ES-I3 (cell line): ENCODE data around the gene BRI3BP.
"Not testable (repeated sequence)": the region's sequence is repeated elsewhere in the genome, so short reads cannot be mapped to it uniquely, and the experiment has no call there.

Experiments used
- H3K36me3 ChIP-seq: 2 replicates; pipeline ENCODE4 v1.6.1; 2013; ENCODE audit warnings: mild to moderate bottlenecking, low read length, control low read depth, moderate library complexity; ENCODE audit not compliant: insufficient read depth
- H3K4me1 ChIP-seq: 2 replicates; pipeline ENCODE4 v1.6.1; 2013; ENCODE audit warnings: mild to moderate bottlenecking, control low read depth, low read length; ENCODE audit not compliant: insufficient read depth
- H3K9ac ChIP-seq: 2 replicates; pipeline ENCODE4 v1.6.1; 2013; ENCODE audit warnings: low read depth, mild to moderate bottlenecking, low read length, moderate library complexity
- H3K9me3 ChIP-seq: 2 replicates; pipeline ENCODE4 v1.6.1; 2013; ENCODE audit warnings: mild to moderate bottlenecking, low read length, moderate library complexity; ENCODE audit not compliant: control insufficient read depth, insufficient read depth

The BRI3BP gene

DNA sequence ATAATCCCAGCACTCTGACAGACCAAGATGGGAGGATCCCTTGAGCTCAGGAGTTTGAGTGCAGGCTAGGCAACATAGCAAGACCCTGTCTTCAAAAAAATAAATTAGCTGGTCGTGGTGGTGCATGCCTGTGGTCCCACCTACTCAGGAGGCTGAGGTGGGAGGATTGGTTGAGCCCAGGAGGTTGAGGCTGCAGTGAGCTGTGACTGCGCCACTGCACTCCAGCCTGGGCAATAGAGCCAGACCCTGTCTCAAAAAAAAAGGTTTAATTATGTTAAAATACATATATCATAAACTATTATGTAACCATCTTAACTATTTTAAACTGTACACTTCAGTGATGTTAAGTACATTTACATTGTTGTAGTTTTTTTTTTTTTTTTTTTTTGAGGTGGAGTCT lies 80.8 kb downstream of the BRI3BP start:
- H3K36me3 ChIP-seq, H3K9me3 ChIP-seq, H3K9ac ChIP-seq, H3K4me1 ChIP-seq: not testable (repeated sequence)

DNA sequence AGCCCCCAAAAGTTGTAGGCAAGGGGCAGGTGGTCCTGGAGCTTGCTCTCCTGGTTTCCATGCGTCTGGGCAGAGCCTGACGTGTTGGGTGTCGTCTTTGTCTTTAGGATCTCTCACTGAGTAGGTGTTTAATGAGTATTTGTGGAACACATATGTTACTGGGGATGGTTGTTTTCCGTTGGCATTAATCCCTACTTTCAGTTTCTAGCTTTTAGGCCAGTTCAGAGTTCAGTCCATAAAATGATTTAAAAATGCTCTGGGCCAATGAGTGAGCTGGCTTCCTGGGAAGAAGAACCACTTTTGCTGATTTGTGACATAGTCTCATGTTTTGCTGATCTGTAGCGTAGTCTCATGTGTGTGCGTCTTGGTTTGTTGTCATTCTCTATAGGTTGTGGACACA lies 82.7 kb downstream of the BRI3BP start:
- Histone ChIP-seq H3K36me3 (peaks cover 7% of the 10 kb centered on the region), H3K9me3 (no peaks in the 10 kb centered on the region), H3K4me1 (no peaks in the 10 kb centered on the region), H3K9ac (no peak overlapping the region)

GRCh38 chr12:125079084-125079483 lies 85.6 kb downstream of the BRI3BP start:
- Histone ChIP-seq H3K36me3 (peaks cover 7% of the 10 kb centered on the region), H3K9me3 (no peaks in the 10 kb centered on the region), H3K9ac (no peak overlapping the region), H3K4me1 (no peaks in the 10 kb centered on the region)

GRCh38 chr12:125079648-125080645 lies 86.5 kb downstream of the BRI3BP start:
- H3K36me3 ChIP-seq, result peaks cover 7% of the 10 kb centered on the region
- H3K4me1 ChIP-seq, result no peaks in the 10 kb centered on the region
- H3K9ac ChIP-seq, result no peak overlapping the region
- no peaks in the 10 kb centered on the region for H3K9me3 ChIP-seq
